Fibroblast of the aortic adventitia (primary cell): ENCODE data around the gene HIF1A. TPM values are rescaled to one million over a fixed set of nuclear protein-coding genes. Genes with fewer than 3 reads are reported as not detected.

Experiments
- DNase-seq: peaks from one replicate; pipeline ENCODE4 v3.0.0-alpha.2; 2010; ENCODE audit warnings: low read depth
- H3K4me3 ChIP-seq: 2 replicates; pipeline ENCODE4 v1.5.1; 2011; ENCODE audit warnings: low read depth, mild to moderate bottlenecking, control low read depth, low read length, moderate library complexity
- total RNA-seq: library from RNA; depleted of rRNA; stranded (reverse); fragments of >200 nt; gene quantifications from 2 replicates; pipeline ENCODE4 v1.2.3, GENCODE V29; 2012; ENCODE audit warnings: low replicate concordance
- TF ChIP-seq, protein P1 (sequence below): IDR thresholded peaks from 2 replicates; pipeline ENCODE4 v1.5.1; 2011; ENCODE audit warnings: mild to moderate bottlenecking, low read length, control low read depth, inconsistent platforms; ENCODE audit not compliant: insufficient read depth

HIF1A gene
- total RNA-seq, 1 donor: 553 TPM

DNA sequence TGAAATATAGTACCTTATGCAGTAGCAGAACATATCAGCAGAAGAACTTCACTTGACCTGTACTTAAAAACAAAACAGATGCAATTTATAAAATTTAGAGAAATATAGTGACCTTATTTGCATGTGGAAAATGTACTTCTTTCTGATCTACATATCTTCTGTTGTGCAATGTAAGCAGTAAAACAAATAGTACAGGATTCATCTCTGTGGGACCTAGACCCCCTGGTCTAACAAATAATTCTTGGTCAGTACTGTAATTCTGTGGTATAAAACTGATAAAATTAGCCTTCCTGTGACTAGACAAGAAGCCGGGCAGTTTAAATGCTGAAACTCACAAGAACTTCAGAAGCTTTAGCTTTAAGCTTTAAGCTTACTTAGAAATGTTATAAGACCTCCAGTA, 21.6 kb downstream of the HIF1A start:
- H3K4me3 ChIP-seq: no peak overlapping the region
- TF ChIP-seq, protein P1, sequence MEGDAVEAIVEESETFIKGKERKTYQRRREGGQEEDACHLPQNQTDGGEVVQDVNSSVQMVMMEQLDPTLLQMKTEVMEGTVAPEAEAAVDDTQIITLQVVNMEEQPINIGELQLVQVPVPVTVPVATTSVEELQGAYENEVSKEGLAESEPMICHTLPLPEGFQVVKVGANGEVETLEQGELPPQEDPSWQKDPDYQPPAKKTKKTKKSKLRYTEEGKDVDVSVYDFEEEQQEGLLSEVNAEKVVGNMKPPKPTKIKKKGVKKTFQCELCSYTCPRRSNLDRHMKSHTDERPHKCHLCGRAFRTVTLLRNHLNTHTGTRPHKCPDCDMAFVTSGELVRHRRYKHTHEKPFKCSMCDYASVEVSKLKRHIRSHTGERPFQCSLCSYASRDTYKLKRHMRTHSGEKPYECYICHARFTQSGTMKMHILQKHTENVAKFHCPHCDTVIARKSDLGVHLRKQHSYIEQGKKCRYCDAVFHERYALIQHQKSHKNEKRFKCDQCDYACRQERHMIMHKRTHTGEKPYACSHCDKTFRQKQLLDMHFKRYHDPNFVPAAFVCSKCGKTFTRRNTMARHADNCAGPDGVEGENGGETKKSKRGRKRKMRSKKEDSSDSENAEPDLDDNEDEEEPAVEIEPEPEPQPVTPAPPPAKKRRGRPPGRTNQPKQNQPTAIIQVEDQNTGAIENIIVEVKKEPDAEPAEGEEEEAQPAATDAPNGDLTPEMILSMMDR: no peak

DNA sequence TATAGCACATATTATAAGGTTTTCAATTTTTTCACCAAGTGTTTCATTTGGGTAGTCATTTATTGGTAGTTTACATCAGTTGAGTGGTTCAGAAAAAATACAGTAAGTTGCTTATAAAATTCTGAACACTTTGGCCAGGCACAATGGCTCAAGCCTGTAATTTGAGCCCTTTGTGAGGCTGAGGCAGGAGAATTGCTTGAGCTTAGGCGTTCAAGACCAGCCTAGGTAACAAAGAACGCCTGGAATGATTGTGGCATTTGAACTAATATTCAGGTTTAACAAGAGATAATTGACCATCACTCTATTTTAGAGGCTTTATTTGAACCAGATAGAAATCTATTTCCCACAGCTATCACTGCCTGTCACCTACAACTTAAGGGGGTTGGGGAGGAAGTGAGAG, 22.7 kb downstream of the HIF1A start:
- TF ChIP-seq, protein P1: no peak
- no peak for DNase-seq
- H3K4me3 ChIP-seq: no peak overlapping the region

More for the DNA sequence above, 21.6 kb downstream of the HIF1A start:
- no peak for DNase-seq

DNA sequence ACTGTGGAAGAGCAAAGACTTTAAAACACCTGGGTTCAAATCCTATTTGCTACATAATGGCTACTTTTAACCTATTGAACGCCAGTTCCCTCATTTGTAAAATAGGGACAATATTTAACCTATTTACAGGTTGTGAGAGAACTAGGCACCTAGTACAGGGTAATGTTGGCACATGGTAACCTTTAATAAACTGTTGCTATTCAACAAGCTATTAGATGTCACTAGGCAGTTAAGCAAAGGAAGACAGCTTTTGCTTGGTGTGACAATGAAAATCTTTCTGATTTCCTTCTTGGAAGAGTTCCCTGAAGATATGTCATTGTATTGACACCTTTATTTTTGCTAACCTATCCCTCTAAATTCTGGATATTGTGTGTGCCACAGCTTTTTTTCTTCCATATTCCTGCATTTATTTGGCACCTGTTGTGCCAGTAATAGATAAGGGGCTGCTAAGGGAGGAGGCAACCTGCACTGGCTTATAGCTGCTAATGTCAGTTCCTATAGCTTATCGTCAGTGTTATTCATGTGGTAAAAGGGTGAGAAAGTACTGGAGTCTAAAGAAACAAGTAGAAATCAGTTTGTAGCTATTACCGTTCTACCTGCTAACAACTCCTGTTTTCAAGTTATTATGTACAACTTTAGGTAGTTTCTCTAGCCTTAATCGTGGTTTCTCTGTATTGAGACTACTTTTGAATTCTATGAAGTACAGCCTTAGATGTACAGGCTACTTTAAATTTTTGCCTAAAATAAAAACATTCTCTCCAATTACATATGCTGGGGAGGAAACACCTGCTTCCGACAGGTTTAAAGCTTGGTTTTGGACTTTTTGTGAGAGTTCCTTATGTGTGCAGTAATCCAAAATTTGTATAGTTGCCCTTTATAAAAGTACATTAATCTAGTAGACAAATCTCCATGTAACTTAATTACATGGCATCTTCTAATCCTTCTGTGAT, 24.3 kb downstream of the HIF1A start:
- TF ChIP-seq, protein P1: no peak
- no peak overlapping the region for H3K4me3 ChIP-seq
- no peak for DNase-seq

DNA sequence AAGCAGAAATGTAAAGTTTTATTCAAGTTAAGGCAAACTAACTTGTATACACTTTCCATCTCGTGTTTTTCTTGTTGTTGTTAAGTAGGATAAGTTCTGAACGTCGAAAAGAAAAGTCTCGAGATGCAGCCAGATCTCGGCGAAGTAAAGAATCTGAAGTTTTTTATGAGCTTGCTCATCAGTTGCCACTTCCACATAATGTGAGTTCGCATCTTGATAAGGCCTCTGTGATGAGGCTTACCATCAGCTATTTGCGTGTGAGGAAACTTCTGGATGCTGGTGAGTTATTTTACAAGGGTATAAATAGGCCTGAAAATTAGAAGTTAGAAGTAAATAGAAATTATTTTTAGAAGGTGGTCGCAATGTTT, 25.0 kb downstream of the HIF1A start:
- H3K4me3 ChIP-seq: no peak overlapping the region
- TF ChIP-seq, protein P1: no peak
- no peak for DNase-seq

DNA sequence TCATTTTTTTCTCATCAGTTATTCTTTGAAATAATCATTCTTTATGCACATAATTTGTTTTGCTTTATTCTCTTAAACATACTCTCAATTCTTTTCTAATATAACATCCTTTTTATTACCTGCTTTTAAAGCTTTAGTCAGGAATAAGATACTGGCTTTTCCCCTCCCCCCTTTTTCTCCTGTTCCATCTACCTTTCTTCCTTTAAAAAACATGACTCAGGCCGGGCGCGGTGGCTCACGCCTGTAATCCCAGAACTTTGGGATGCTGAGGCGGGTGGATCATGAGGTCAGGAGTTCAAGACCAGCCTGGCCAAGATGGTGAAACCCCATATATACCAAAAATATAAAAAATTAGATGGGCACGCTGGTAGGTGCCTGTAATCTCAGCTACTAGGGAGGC, 25.4 kb downstream of the HIF1A start:
- H3K4me3 ChIP-seq: no peak overlapping the region
- no peak for DNase-seq
- TF ChIP-seq, protein P1: no peak

DNA sequence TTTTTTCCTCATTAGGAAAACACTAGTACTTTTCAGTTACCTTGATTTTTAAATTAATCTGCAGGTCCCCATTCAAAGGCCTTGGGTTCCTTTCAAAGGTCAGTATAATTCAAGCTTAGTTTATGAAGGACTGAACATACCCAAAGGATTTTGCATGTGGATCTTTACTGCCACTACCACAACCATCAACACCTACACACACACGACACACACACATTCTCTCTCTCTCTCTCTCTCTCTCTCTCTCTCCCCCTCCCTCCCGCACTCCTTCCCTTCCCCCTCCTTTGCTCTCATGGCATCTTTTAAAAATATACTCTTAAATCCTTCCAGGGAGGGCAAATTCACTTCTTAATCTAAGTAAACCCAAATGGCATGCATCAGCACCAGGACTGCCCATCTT, 28.8 kb downstream of the HIF1A start:
- no peak overlapping the region for H3K4me3 ChIP-seq
- TF ChIP-seq, protein P1: no peak
- no peak for DNase-seq
